ENCODE data around the gene DNM3. TPM values are rescaled to one million over a fixed set of nuclear protein-coding genes. Genes with fewer than 3 reads are reported as not detected.

The DNM3 gene
- total RNA-seq (10 to 100 TPM in 1 of 2 donors, 1 to 10 TPM in 1; 7.3 to 16.3 TPM), polyA plus RNA-seq (1 to 10 TPM; 2.1 to 3.8 TPM)
- long read RNA-seq, donor 1, partial matches to known transcripts = 0 of 32 reads
- long read RNA-seq, donor 1, other reads (novel, unspliced or antisense) = 31 of 32 reads
- long read RNA-seq, donor 2 = 0 reads
- long read RNA-seq, donor 3, partial matches to known transcripts = 0 of 32 reads
- long read RNA-seq, donor 3, other reads (novel, unspliced or antisense) = 32 of 32 reads
- long read RNA-seq, donor 4, partial matches to known transcripts = 18 of 23 reads
- long read RNA-seq, donor 4, other reads (novel, unspliced or antisense) = 5 of 23 reads
- long read RNA-seq, donor 5 = 0 reads

DNA sequence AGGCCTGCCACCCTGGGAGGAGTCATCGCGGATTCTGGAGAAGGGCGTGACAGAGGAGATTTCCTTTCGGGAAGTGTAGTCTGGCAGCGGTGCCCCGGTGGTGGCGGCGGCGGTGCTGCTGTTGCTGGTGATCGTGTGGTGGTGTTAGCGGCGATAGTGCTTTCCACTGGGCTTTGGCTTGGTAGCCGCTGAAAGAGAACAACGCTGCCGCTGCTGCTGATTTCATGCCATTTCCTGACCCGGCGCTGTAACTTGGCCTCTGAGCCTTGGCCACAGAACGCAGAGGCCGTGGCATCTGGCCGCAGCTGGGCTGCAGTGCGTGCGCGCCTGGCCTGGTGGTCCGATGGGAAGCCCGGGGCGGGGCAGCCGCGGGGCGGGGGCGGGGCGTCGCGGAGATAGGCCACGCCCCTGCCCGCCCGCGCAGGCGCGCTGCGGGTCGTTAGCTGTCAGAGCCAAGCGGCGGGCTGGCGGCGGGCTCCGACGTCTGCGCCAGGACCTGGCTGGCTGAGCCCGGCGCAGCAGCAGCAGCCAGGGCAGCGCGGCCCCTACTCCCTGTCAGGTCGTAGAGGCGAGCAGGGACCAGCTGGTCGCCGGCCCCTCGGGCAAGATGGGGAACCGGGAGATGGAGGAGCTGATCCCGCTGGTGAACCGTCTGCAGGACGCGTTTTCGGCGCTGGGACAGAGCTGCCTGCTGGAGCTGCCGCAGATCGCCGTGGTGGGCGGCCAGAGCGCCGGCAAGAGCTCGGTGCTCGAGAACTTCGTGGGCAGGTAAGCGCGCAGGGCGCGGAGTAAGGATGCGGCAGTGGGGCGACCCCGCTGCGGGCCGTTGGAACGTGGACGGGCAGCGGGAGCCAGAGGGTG is at the start of gene DNM3:
TSS of gene DNM3 (plus strand) at position 449 of the 861 bp plus-strand sequence. CDS start at position 608, 159 bp downstream.
- peaks cover 0 to 22% (median 0%) of the 10 kb centered on the region in 3 donors for H3K27me3 ChIP-seq (ENCODE audit: control insufficient read depth in 3 of 3, insufficient read depth in 3 of 3, low read length in 2 of 3)
- peak within 1 kb of the TSS in 1 of 2 donors; percentile 16 for H3K9ac ChIP-seq (ENCODE audit: insufficient read depth in 1 of 2, low read length in 2 of 2)
- no peaks in the 10 kb centered on the region for H3K9me3 ChIP-seq (ENCODE audit: control insufficient read depth in 4 of 4, insufficient read depth in 3 of 4, low read length in 3 of 4)
- ATAC-seq (ENCODE audit: insufficient read depth, low FRiP score) (peak; percentile 99), DNase-seq (peak; percentile 90 to 93 (median 91))
- H3K4me3 ChIP-seq = peak within 1 kb of the TSS; percentile 95
- TF ChIP-seq, protein P1, sequence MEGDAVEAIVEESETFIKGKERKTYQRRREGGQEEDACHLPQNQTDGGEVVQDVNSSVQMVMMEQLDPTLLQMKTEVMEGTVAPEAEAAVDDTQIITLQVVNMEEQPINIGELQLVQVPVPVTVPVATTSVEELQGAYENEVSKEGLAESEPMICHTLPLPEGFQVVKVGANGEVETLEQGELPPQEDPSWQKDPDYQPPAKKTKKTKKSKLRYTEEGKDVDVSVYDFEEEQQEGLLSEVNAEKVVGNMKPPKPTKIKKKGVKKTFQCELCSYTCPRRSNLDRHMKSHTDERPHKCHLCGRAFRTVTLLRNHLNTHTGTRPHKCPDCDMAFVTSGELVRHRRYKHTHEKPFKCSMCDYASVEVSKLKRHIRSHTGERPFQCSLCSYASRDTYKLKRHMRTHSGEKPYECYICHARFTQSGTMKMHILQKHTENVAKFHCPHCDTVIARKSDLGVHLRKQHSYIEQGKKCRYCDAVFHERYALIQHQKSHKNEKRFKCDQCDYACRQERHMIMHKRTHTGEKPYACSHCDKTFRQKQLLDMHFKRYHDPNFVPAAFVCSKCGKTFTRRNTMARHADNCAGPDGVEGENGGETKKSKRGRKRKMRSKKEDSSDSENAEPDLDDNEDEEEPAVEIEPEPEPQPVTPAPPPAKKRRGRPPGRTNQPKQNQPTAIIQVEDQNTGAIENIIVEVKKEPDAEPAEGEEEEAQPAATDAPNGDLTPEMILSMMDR (IDR thresholded peaks at IDR 0.05; ENCODE audit: control extremely low read depth, extremely low read depth) = no peak
- no peaks in the 10 kb centered on the region for H3K36me3 ChIP-seq (ENCODE audit: control insufficient read depth in 4 of 4, insufficient read depth in 4 of 4, low read length in 4 of 4)
- peaks cover 0 to 10% (median 0%) of the 10 kb centered on the region in 5 donors for H3K4me1 ChIP-seq (ENCODE audit: control insufficient read depth in 5 of 5, insufficient read depth in 5 of 5, low read length in 5 of 5)
- 1% methylated on average over 74 to 85 of the region's 85 CpGs for WGBS, 2 donors
- H3K27ac ChIP-seq (ENCODE audit: low read depth in 1 of 2, low read length in 1 of 2) = peak within 1 kb of the TSS in 1 of 2 donors; percentile 95

DNA sequence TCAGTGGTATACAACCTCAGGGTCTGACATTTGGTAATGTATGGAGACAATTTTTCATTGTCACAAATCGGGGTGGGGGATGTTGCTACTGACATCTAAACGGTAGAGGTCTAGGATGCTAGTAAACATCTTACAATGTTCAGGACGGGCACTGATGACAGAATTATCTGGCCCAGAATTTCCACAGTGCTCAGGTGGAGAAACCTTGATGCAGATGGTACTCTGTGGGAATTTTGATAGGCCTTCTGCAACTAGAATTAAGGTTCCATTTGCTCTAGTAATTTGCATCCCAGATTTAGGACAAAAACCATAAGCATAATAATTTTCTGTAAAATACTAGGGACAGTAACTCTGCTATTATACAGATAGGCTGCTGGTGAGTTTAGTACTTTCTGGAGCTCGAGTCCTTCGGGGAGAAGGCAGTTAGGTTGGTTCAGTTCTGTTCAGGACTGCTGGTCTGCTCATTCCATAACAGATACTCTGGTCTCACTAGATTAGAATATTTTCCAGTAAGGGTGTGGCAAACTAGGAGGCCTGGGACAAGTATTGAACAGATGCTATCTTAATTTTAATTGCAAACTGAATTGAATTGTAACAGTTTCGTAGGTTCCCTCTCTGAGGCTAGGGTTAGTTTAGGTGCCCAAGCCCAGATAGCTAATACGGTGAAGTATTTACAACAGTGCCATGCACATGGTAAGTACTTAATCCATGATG is 48.5 kb upstream of the DNM3 start:
- peaks cover 0 to 1% (median 0%) of the 10 kb centered on the region in 5 donors for H3K4me1 ChIP-seq (ENCODE audit: control insufficient read depth in 5 of 5, insufficient read depth in 5 of 5, low read length in 5 of 5)
- DNase-seq = no peak
- peaks cover 42 to 79% (median 56%) of the 10 kb centered on the region in 4 donors for H3K36me3 ChIP-seq (ENCODE audit: control insufficient read depth in 4 of 4, insufficient read depth in 4 of 4, low read length in 4 of 4)
- WGBS, 2 donors = 95 to 96% methylated on average over 7 of the region's 7 CpGs
- no peaks in the 10 kb centered on the region for H3K9me3 ChIP-seq (ENCODE audit: control insufficient read depth in 4 of 4, insufficient read depth in 3 of 4, low read length in 3 of 4)
- no peak overlapping the region for H3K9ac ChIP-seq (ENCODE audit: insufficient read depth in 1 of 2, low read length in 2 of 2)
- no peak for ATAC-seq (ENCODE audit: insufficient read depth, low FRiP score)
- TF ChIP-seq, protein P1 (IDR thresholded peaks at IDR 0.05; ENCODE audit: control extremely low read depth, extremely low read depth) = no peak
- H3K4me3 ChIP-seq = no peak overlapping the region
- no peak overlapping the region for H3K27ac ChIP-seq (ENCODE audit: low read depth in 1 of 2, low read length in 1 of 2)
- H3K27me3 ChIP-seq (ENCODE audit: control insufficient read depth in 3 of 3, insufficient read depth in 3 of 3, low read length in 2 of 3) = no peaks in the 10 kb centered on the region

DNA sequence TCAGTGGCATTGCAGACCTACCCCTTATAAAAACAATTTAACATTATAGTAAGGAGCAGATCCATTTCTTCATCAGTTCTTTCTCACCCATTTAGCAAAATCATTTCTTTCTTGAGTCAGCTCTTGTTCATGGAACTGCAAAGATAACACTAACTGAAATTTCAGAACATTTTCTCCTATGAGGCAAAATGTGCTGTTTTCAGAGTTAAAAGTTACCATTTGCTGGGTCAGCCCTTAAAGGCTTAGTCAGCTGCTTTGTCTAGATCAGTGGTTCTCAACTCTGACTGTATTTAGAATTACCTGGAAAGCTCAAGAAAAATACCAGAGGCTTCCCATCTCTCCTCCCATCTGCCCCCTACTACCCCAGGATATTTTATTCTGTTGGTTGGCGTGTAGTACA is 47.7 kb upstream of the DNM3 start:
- no peak overlapping the region for H3K27ac ChIP-seq (ENCODE audit: low read depth in 1 of 2, low read length in 1 of 2)
- no peaks in the 10 kb centered on the region for H3K9me3 ChIP-seq (ENCODE audit: control insufficient read depth in 4 of 4, insufficient read depth in 3 of 4, low read length in 3 of 4)
- H3K4me1 ChIP-seq (ENCODE audit: control insufficient read depth in 5 of 5, insufficient read depth in 5 of 5, low read length in 5 of 5) = peaks cover 0 to 6% (median 3%) of the 10 kb centered on the region in 5 donors
- H3K4me3 ChIP-seq = no peak overlapping the region
- DNase-seq = no peak
- no peaks in the 10 kb centered on the region for H3K27me3 ChIP-seq (ENCODE audit: control insufficient read depth in 3 of 3, insufficient read depth in 3 of 3, low read length in 2 of 3)
- TF ChIP-seq, protein P1 (IDR thresholded peaks at IDR 0.05; ENCODE audit: control extremely low read depth, extremely low read depth) = no peak
- ATAC-seq (ENCODE audit: insufficient read depth, low FRiP score) = no peak
- WGBS, 2 donors = 99 to 100% methylated on average over 1 of the region's 1 CpG
- H3K9ac ChIP-seq (ENCODE audit: insufficient read depth in 1 of 2, low read length in 2 of 2) = no peak overlapping the region
- peaks cover 39 to 72% (median 50%) of the 10 kb centered on the region in 4 donors for H3K36me3 ChIP-seq (ENCODE audit: control insufficient read depth in 4 of 4, insufficient read depth in 4 of 4, low read length in 4 of 4)

Measured in lung (tissue), 16 donors.